GM21528 (cell line): ENCODE measurements around the gene LRRC57.
A peak's percentile ranks its signal among the peaks of the same experiment; 100 is the strongest.
"Not testable (repeated sequence)": the region's sequence is repeated elsewhere in the genome, so short reads cannot be mapped to it uniquely, and the experiment has no call there.

Experiments used
- ATAC-seq: cut with Tn5 transposase; IDR thresholded peaks from one replicate; pipeline ENCODE4 v1.9.1; 2021; ENCODE audit warnings: mild to moderate bottlenecking, moderate library complexity; ENCODE audit not compliant: unreplicated experiment, low FRiP score

Gene LRRC57

GRCh38 chr15:42548249-42549031 lies at the start of gene LRRC57, which contains the start of gene HAUS2:
Gene LRRC57 (minus strand): TSS chr15:42548793. CDS start chr15:42548434, 359 bp downstream.
Gene HAUS2 (plus strand): TSS chr15:42548838. CDS start chr15:42548873, 35 bp downstream.
- ATAC-seq = peak; percentile 79

- ATAC-seq = no peak
These were observed 47.1 kb upstream of the LRRC57 start for GRCh38 chr15:42595626-42596240.

- no peak for ATAC-seq
These were observed 45.5 kb upstream of the LRRC57 start for GRCh38 chr15:42594095-42594494.

GRCh38 chr15:42593143-42593542 lies 44.5 kb upstream of the LRRC57 start:
- ATAC-seq = no peak

GRCh38 chr15:42592716-42593115 lies 44.1 kb upstream of the LRRC57 start:
- no peak for ATAC-seq

- no peak for ATAC-seq
These were observed 42.8 kb upstream of the LRRC57 start for GRCh38 chr15:42591238-42591934.

GRCh38 chr15:42590619-42591237 lies 42.1 kb upstream of the LRRC57 start:
- no peak for ATAC-seq

- ATAC-seq = no peak
These were observed 35.6 kb upstream of the LRRC57 start for GRCh38 chr15:42584031-42584765.

GRCh38 chr15:42582569-42583375 lies 34.2 kb upstream of the LRRC57 start:
- ATAC-seq = no peak

GRCh38 chr15:42581272-42581730 lies 32.7 kb upstream of the LRRC57 start:
- ATAC-seq = peak; percentile 74

- no peak for ATAC-seq
These were observed 30.5 kb upstream of the LRRC57 start for GRCh38 chr15:42578984-42579537.

- ATAC-seq = no peak
These were observed 29.0 kb upstream of the LRRC57 start for GRCh38 chr15:42577514-42578031.

- no peak for ATAC-seq
These were observed 28.2 kb upstream of the LRRC57 start for GRCh38 chr15:42576776-42577175.

GRCh38 chr15:42576040-42576594 lies 27.5 kb upstream of the LRRC57 start:
- no peak for ATAC-seq

- peak; percentile 91 for ATAC-seq
These were observed 26.8 kb upstream of the LRRC57 start, which contains the start of gene STARD9 for GRCh38 chr15:42575188-42576039. Gene STARD9 (plus strand): TSS chr15:42575606. CDS start chr15:42575716, 110 bp downstream.

GRCh38 chr15:42558739-42559138 lies 10.1 kb upstream of the LRRC57 start:
- ATAC-seq = no peak

GRCh38 chr15:42556550-42557207 lies 8.1 kb upstream of the LRRC57 start:
- not testable (repeated sequence) for ATAC-seq
